Liver (tissue), 9 donors: ENCODE results near the gene ATOH1. TPM values are rescaled to one million over a fixed set of nuclear protein-coding genes. Genes with fewer than 3 reads are reported as not detected.

Source experiments
- DNase-seq: peaks from one replicate; pipeline ENCODE4 v3.0.0-alpha.2; 2017; ENCODE audit warnings: low spot score
- H3K27ac ChIP-seq, 2 donors: one replicate each; pipeline ENCODE4 v1.7.0; 2013; ENCODE audit warnings: inconsistent platforms in 2 of 2, low read length in 2 of 2, control low read depth in 1 of 2, low read depth in 1 of 2, mild to moderate bottlenecking in 1 of 2
- H3K27me3 ChIP-seq, 4 donors: one replicate each; pipeline versions ENCODE4 v1.6.1 to v1.7.0; 2013; ENCODE audit warnings: low read length in 3 of 4, inconsistent platforms in 1 of 4, mild to moderate bottlenecking in 1 of 4, moderate library complexity in 1 of 4; ENCODE audit not compliant: control insufficient read depth in 4 of 4, insufficient read depth in 4 of 4
- H3K36me3 ChIP-seq, 4 donors: one replicate each; pipeline versions ENCODE4 v1.6.1 to v1.7.0; 2013; ENCODE audit warnings: low read length in 3 of 4, mild to moderate bottlenecking in 3 of 4, low read depth in 1 of 4, moderate library complexity in 1 of 4; ENCODE audit not compliant: control insufficient read depth in 4 of 4, insufficient read depth in 3 of 4
- H3K4me1 ChIP-seq, 4 donors: one replicate each; pipeline versions ENCODE4 v1.6.1 to v1.7.0; 2013; ENCODE audit warnings: low read length in 3 of 4, mild to moderate bottlenecking in 3 of 4, moderate library complexity in 1 of 4; ENCODE audit not compliant: control insufficient read depth in 4 of 4, insufficient read depth in 4 of 4
- H3K4me3 ChIP-seq, 3 donors: one replicate each; pipeline versions ENCODE4 v1.6.1 to v1.7.0; 2013; ENCODE audit warnings: low read length in 3 of 3, control low read depth in 1 of 3, low read depth in 1 of 3, mild to moderate bottlenecking in 1 of 3
- H3K9ac ChIP-seq, 2 donors: one replicate each; pipeline ENCODE4 v1.7.0; 2013; ENCODE audit warnings: low read length in 2 of 2, mild to moderate bottlenecking in 2 of 2, moderate library complexity in 2 of 2, control low read depth in 1 of 2, low read depth in 1 of 2
- H3K9me3 ChIP-seq, 4 donors: one replicate each; pipeline versions ENCODE4 v1.6.1 to v1.7.0; 2013; ENCODE audit warnings: low read length in 3 of 4; ENCODE audit not compliant: control insufficient read depth in 4 of 4
- ATF3 ChIP-seq: IDR thresholded peaks from 2 replicates; pipeline ENCODE4 v1.6.1; 2016; ENCODE audit warnings: antibody characterized with exemption
- EGR1 ChIP-seq, 2 donors: IDR thresholded peaks; 2 replicates each; pipeline ENCODE4 v1.6.1; 2016 to 2018; ENCODE audit warnings: antibody characterized with exemption in 2 of 2, low read depth in 2 of 2
- FOXA1 ChIP-seq: IDR thresholded peaks from 2 replicates; pipeline ENCODE4 v1.6.1; 2016; ENCODE audit warnings: antibody characterized with exemption
- FOXA2 ChIP-seq: IDR thresholded peaks from 2 replicates; pipeline ENCODE4 v1.6.1; 2016; ENCODE audit warnings: antibody characterized with exemption
- GABPA ChIP-seq, 2 donors: IDR thresholded peaks in 1 of 2; conservative IDR thresholded peaks in 1 of 2; 2 replicates each; pipeline ENCODE4 v1.6.1; 2016; ENCODE audit warnings: antibody characterized with exemption in 2 of 2, mild to moderate bottlenecking in 1 of 2, moderate library complexity in 1 of 2
- HNF4A ChIP-seq, 2 donors: conservative IDR thresholded peaks; 2 replicates each; pipeline ENCODE4 v1.6.1; 2016; ENCODE audit warnings: antibody characterized with exemption in 2 of 2, mild to moderate bottlenecking in 2 of 2
- HNF4G ChIP-seq: IDR thresholded peaks from 2 replicates; pipeline ENCODE4 v1.6.1; 2016; ENCODE audit warnings: antibody characterized with exemption
- JUND ChIP-seq, 2 donors: IDR thresholded peaks; 2 replicates each; pipeline ENCODE4 v1.6.1; 2016; ENCODE audit warnings: antibody characterized with exemption in 2 of 2
- MAX ChIP-seq: IDR thresholded peaks from 2 replicates; pipeline ENCODE4 v1.6.1; 2016; ENCODE audit warnings: antibody characterized with exemption
- NR2F2 ChIP-seq: IDR thresholded peaks from 2 replicates; pipeline ENCODE4 v1.6.1; 2016; ENCODE audit warnings: antibody characterized with exemption
- RAD21 ChIP-seq, 2 donors: IDR thresholded peaks; 2 replicates each; pipeline ENCODE4 v1.6.1; 2016; ENCODE audit warnings: antibody characterized with exemption in 2 of 2, mild to moderate bottlenecking in 2 of 2
- RXRA ChIP-seq, 2 donors: IDR thresholded peaks; 2 replicates each; pipeline ENCODE4 v1.6.1; 2017 to 2018; ENCODE audit warnings: antibody characterized with exemption in 2 of 2, mild to moderate bottlenecking in 1 of 2
- SP1 ChIP-seq: IDR thresholded peaks from 2 replicates; pipeline ENCODE4 v1.6.1; 2018; ENCODE audit warnings: antibody characterized with exemption, mild to moderate bottlenecking
- TAF1 ChIP-seq: conservative IDR thresholded peaks from 2 replicates; pipeline ENCODE4 v1.6.1; 2016; ENCODE audit warnings: antibody characterized with exemption, mild to moderate bottlenecking
- YY1 ChIP-seq: IDR thresholded peaks from 2 replicates; pipeline ENCODE4 v1.6.1; 2016; ENCODE audit warnings: antibody characterized with exemption, mild to moderate bottlenecking
- WGBS: extraction: QIAGEN DNeasy Blood & Tissue Kit; methylation state at CpG from one replicate; pipeline ENCODE4 v1.1.7; 2013; 5-methylcytosine and 5-hydroxymethylcytosine counted together
- polyA plus RNA-seq, 2 donors: library from polyadenylated mRNA; stranded (reverse) in 1 of 2; unstranded in 1 of 2; fragments of 200-250 nt in 1 of 2; fragments of >200 nt in 1 of 2; fragmentation: Nextera tagmentation in 1 of 2; extraction: Ambion mirVana in 1 of 2; gene quantifications; one replicate each; pipeline versions ENCODE4 v1.2.1 to v1.2.3, GENCODE V29; 2013 to 2015
- total RNA-seq, 2 donors: library from RNA; depleted of rRNA; stranded (reverse); fragments of >200 nt; gene quantifications; one replicate each; pipeline ENCODE4 v1.2.3, GENCODE V29; 2014
- TF ChIP-seq, protein P1 (sequence below): fragments of 150-350 bp; IDR thresholded peaks from 2 replicates; pipeline ENCODE4 v1.5.1; 2017; ENCODE audit warnings: improper control_type of control experiment, low read depth, low read length; ENCODE audit not compliant: missing input control
- TF ChIP-seq, protein P2 (sequence below): IDR thresholded peaks from 2 replicates; pipeline ENCODE4 v1.6.1; 2016; ENCODE audit warnings: antibody characterized with exemption
- TF ChIP-seq, protein P3 (sequence below): IDR thresholded peaks from 2 replicates; pipeline ENCODE4 v1.6.1; 2016; ENCODE audit warnings: antibody characterized with exemption, mild to moderate bottlenecking
- donor health status: healthy.
- donor health status: healthy.
- donor health status: healthy.
- donor health status: healthy.
- donor health status: healthy.

Gene ATOH1
- total and polyA plus RNA-seq, 4 donors: not detected

GRCh38 chr4:93870876-93871458 lies 42.4 kb downstream of the ATOH1 start:
- H3K27me3 ChIP-seq: no peaks in the 10 kb centered on the region
- no peaks in the 10 kb centered on the region for H3K36me3 ChIP-seq
- H3K4me3 ChIP-seq: no peak overlapping the region
- H3K4me1 ChIP-seq: no peaks in the 10 kb centered on the region
- WGBS: 85% methylated on average over 6 of the region's 6 CpGs
- TF ChIP-seq NR2F2 (no peak), RAD21 (IDR thresholded peaks at IDR 0.05) (no peak), SP1 (no peak), YY1 (no peak), MAX (no peak), ATF3 (no peak), TAF1 (no peak), FOXA1 (no peak), HNF4G (no peak), GABPA (IDR thresholded peaks at IDR 0.05 in 1 of 2, conservative IDR thresholded peaks at IDR 0.05 in 1 of 2) (no peak), EGR1 (IDR thresholded peaks at IDR 0.05; ENCODE audit: low read depth in 2 of 2) (no peak), HNF4A (conservative IDR thresholded peaks at IDR 0.05) (no peak), RXRA (IDR thresholded peaks at IDR 0.05) (no peak), FOXA2 (no peak), JUND (IDR thresholded peaks at IDR 0.05) (no peak)
- TF ChIP-seq, protein P1, sequence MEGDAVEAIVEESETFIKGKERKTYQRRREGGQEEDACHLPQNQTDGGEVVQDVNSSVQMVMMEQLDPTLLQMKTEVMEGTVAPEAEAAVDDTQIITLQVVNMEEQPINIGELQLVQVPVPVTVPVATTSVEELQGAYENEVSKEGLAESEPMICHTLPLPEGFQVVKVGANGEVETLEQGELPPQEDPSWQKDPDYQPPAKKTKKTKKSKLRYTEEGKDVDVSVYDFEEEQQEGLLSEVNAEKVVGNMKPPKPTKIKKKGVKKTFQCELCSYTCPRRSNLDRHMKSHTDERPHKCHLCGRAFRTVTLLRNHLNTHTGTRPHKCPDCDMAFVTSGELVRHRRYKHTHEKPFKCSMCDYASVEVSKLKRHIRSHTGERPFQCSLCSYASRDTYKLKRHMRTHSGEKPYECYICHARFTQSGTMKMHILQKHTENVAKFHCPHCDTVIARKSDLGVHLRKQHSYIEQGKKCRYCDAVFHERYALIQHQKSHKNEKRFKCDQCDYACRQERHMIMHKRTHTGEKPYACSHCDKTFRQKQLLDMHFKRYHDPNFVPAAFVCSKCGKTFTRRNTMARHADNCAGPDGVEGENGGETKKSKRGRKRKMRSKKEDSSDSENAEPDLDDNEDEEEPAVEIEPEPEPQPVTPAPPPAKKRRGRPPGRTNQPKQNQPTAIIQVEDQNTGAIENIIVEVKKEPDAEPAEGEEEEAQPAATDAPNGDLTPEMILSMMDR: no peak
- TF ChIP-seq, protein P2, sequence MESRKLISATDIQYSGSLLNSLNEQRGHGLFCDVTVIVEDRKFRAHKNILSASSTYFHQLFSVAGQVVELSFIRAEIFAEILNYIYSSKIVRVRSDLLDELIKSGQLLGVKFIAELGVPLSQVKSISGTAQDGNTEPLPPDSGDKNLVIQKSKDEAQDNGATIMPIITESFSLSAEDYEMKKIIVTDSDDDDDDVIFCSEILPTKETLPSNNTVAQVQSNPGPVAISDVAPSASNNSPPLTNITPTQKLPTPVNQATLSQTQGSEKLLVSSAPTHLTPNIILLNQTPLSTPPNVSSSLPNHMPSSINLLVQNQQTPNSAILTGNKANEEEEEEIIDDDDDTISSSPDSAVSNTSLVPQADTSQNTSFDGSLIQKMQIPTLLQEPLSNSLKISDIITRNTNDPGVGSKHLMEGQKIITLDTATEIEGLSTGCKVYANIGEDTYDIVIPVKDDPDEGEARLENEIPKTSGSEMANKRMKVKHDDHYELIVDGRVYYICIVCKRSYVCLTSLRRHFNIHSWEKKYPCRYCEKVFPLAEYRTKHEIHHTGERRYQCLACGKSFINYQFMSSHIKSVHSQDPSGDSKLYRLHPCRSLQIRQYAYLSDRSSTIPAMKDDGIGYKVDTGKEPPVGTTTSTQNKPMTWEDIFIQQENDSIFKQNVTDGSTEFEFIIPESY: no peak
- TF ChIP-seq, protein P3, sequence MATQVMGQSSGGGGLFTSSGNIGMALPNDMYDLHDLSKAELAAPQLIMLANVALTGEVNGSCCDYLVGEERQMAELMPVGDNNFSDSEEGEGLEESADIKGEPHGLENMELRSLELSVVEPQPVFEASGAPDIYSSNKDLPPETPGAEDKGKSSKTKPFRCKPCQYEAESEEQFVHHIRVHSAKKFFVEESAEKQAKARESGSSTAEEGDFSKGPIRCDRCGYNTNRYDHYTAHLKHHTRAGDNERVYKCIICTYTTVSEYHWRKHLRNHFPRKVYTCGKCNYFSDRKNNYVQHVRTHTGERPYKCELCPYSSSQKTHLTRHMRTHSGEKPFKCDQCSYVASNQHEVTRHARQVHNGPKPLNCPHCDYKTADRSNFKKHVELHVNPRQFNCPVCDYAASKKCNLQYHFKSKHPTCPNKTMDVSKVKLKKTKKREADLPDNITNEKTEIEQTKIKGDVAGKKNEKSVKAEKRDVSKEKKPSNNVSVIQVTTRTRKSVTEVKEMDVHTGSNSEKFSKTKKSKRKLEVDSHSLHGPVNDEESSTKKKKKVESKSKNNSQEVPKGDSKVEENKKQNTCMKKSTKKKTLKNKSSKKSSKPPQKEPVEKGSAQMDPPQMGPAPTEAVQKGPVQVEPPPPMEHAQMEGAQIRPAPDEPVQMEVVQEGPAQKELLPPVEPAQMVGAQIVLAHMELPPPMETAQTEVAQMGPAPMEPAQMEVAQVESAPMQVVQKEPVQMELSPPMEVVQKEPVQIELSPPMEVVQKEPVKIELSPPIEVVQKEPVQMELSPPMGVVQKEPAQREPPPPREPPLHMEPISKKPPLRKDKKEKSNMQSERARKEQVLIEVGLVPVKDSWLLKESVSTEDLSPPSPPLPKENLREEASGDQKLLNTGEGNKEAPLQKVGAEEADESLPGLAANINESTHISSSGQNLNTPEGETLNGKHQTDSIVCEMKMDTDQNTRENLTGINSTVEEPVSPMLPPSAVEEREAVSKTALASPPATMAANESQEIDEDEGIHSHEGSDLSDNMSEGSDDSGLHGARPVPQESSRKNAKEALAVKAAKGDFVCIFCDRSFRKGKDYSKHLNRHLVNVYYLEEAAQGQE: no peak
- no peak for DNase-seq
- H3K27ac ChIP-seq: no peak overlapping the region
- no peaks in the 10 kb centered on the region for H3K9me3 ChIP-seq
- H3K9ac ChIP-seq: no peak overlapping the region
